Neural cell (in vitro differentiated cells): ENCODE measurements around the gene SMS.

Source experiments
- CTCF ChIP-seq: fragments of 450-650 bp; IDR thresholded peaks from 2 replicates; pipeline ENCODE4 v1.5.1; 2014; ENCODE audit warnings: antibody characterized with exemption, mild to moderate bottlenecking, moderate library complexity; ENCODE audit not compliant: poor library complexity, severe bottlenecking
- MXI1 ChIP-seq: fragments of 450-650 bp; conservative IDR thresholded peaks from 2 replicates; pipeline ENCODE4 v1.6.1; 2014; ENCODE audit warnings: antibody characterized with exemption, mild to moderate bottlenecking; ENCODE audit not compliant: poor library complexity, severe bottlenecking
- POLR2AphosphoS5 ChIP-seq: IDR thresholded peaks from 2 replicates; pipeline ENCODE4 v1.6.1; 2012
- RAD21 ChIP-seq: fragments of 450-650 bp; conservative IDR thresholded peaks from 2 replicates; pipeline ENCODE4 v1.6.1; 2014; ENCODE audit warnings: antibody characterized with exemption, mild to moderate bottlenecking, moderate library complexity
- REST ChIP-seq: IDR thresholded peaks from 2 replicates; pipeline ENCODE4 v1.6.1; 2012; ENCODE audit warnings: borderline replicate concordance
- TAF1 ChIP-seq: IDR thresholded peaks from 2 replicates; pipeline ENCODE4 v1.6.1; 2012; ENCODE audit warnings: low read depth

DNA sequence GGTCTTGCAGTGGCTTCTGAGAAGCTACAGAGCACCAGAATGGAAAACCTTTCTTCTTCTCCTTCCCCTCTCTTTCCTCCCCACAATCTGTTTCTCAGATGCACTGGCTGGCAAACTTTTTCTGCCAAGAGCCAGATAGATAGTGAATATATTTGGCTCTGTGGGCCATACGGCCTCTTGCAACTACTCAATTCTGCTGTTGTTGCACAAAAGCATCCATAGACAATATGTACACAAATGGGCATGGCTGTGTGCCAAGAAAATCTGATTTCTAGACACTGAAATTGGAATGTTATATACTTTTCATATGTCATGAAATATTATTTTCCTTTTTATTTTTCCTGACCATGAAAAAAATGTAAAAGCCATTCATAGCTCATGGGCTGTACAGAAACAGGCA, 94.7 kb downstream of the SMS start:
- TF ChIP-seq POLR2AphosphoS5 (no peak), CTCF (no peak), MXI1 (no peak), RAD21 (no peak), TAF1 (no peak), REST (no peak)
